Measurements from ENCODE around the gene CAMLG. TPM values are rescaled to one million over a fixed set of nuclear protein-coding genes. Genes with fewer than 3 reads are reported as not detected.
A peak's percentile ranks its signal among the peaks of the same experiment; 100 is the strongest.

CAMLG gene
- total and polyA plus RNA-seq, 2 of the 13 experiments (the other 11 are each of a cell fraction or from before 2014, with no cell fraction given), result 14.2 to 19.8 TPM

- TF ChIP-seq ZBTB40 (IDR thresholded peaks at IDR 0.05) (no peak), ZBTB40 (CRISPR knock-in tag; IDR thresholded peaks at IDR 0.05) (no peak), POLR2A (IDR thresholded peaks at IDR 0.05; ENCODE audit: insufficient read depth in 1 of 2, low read depth in 2 of 2, low read length in 2 of 2) (peak in 1 of 2 experiments; percentile 10; a peak in 1 of 4 replicates), FOXA3 (CRISPR knock-in tag; IDR thresholded peaks at IDR 0.05) (0 out of 2 replicates have a peak, but pooled peaks have one; percentile 9), ARID5B (CRISPR knock-in tag; IDR thresholded peaks at IDR 0.05) (0 out of 2 replicates have a peak, but pooled peaks have one; percentile 20), ZNF160 (CRISPR knock-in tag; IDR thresholded peaks at IDR 0.05) (0 out of 2 replicates have a peak, but pooled peaks have one; percentile 11), KLF16 (CRISPR knock-in tag; IDR thresholded peaks at IDR 0.05) (peak in 1 of 2 experiments; percentile 54; a peak in 1 of 4 replicates), PPARG (CRISPR knock-in tag; conservative IDR thresholded peaks at IDR 0.05) (0 out of 2 replicates have a peak, but pooled peaks have one; percentile 36), TGIF2 (CRISPR knock-in tag; IDR thresholded peaks at IDR 0.05) (peak; percentile 49; the same call in 1 of the 2 replicates), ZNF597 (CRISPR knock-in tag; IDR thresholded peaks at IDR 0.05) (no peak), MLX (CRISPR knock-in tag; IDR thresholded peaks at IDR 0.05) (0 out of 2 replicates have a peak, but pooled peaks have one; percentile 23), TFDP1 (CRISPR knock-in tag; IDR thresholded peaks at IDR 0.05; ENCODE audit: borderline replicate concordance) (peak; percentile 94; the same call in 1 of the 2 replicates)
These were observed 764 bp downstream of the CAMLG start (continued) for GRCh38 chr5:134738963-134739661.
